ENCODE measurements around the gene RBFOX2.
"Not testable (repeated sequence)": the region's sequence is repeated elsewhere in the genome, so short reads cannot be mapped to it uniquely, and the experiment has no call there.

Gene RBFOX2

GRCh38 chr22:35719212-35719875 lies 309.3 kb downstream of the RBFOX2 start:
- H3K36me3 Mint-ChIP-seq (ENCODE audit: low read depth) = no peaks in the 10 kb centered on the region

GRCh38 chr22:35717572-35717971 lies 311.1 kb downstream of the RBFOX2 start, which contains the start of gene APOL5:
Gene APOL5, plus strand, starts transcription at chr22:35717872. Its CDS starts 0 bp downstream, at chr22:35717872.
- H3K27ac Mint-ChIP-seq = no peak within 1 kb of the TSS
- no peak within 1 kb of the TSS for H3K4me3 Mint-ChIP-seq
- H3K27me3 Mint-ChIP-seq = peaks cover 13% of the 10 kb centered on the region
- peaks cover 6% of the 10 kb centered on the region for H3K9me3 Mint-ChIP-seq
- H3K36me3 Mint-ChIP-seq (ENCODE audit: low read depth) = no peaks in the 10 kb centered on the region
- no peaks in the 10 kb centered on the region for H3K4me1 Mint-ChIP-seq (ENCODE audit: low read depth)

More at GRCh38 chr22:35719212-35719875, 309.3 kb downstream of the RBFOX2 start:
- Mint-ChIP-seq H3K27me3 (no peaks in the 10 kb centered on the region), H3K9me3 (no peaks in the 10 kb centered on the region), H3K27ac (no peak overlapping the region), H3K4me3 (no peak overlapping the region), H3K4me1 (ENCODE audit: low read depth) (no peaks in the 10 kb centered on the region)

- H3K9me3 Mint-ChIP-seq = peaks cover 7% of the 10 kb centered on the region
- peaks cover 16% of the 10 kb centered on the region for H3K27me3 Mint-ChIP-seq
- no peak overlapping the region for H3K27ac Mint-ChIP-seq
- H3K36me3 Mint-ChIP-seq (ENCODE audit: low read depth) = no peaks in the 10 kb centered on the region
- H3K4me3 Mint-ChIP-seq = no peak overlapping the region
- H3K4me1 Mint-ChIP-seq (ENCODE audit: low read depth) = no peaks in the 10 kb centered on the region
Observed at GRCh38 chr22:35712672-35713071, 316.0 kb downstream of the RBFOX2 start.

GRCh38 chr22:35711336-35711735 lies 317.3 kb downstream of the RBFOX2 start:
- H3K27ac Mint-ChIP-seq = no peak overlapping the region
- H3K4me1 Mint-ChIP-seq (ENCODE audit: low read depth) = no peaks in the 10 kb centered on the region
- H3K4me3 Mint-ChIP-seq = no peak overlapping the region
- H3K9me3 Mint-ChIP-seq = peaks cover 7% of the 10 kb centered on the region
- peaks cover 16% of the 10 kb centered on the region for H3K27me3 Mint-ChIP-seq
- H3K36me3 Mint-ChIP-seq (ENCODE audit: low read depth) = no peaks in the 10 kb centered on the region

GRCh38 chr22:35708917-35709316 lies 319.7 kb downstream of the RBFOX2 start:
- Mint-ChIP-seq H3K9me3 (peaks cover 7% of the 10 kb centered on the region), H3K4me1 (ENCODE audit: low read depth) (no peaks in the 10 kb centered on the region), H3K4me3 (no peak overlapping the region), H3K27ac (no peak overlapping the region), H3K27me3 (peaks cover 16% of the 10 kb centered on the region), H3K36me3 (ENCODE audit: low read depth) (no peaks in the 10 kb centered on the region)

GRCh38 chr22:35708453-35708852 lies 320.2 kb downstream of the RBFOX2 start:
- no peak overlapping the region for H3K4me3 Mint-ChIP-seq
- H3K4me1 Mint-ChIP-seq (ENCODE audit: low read depth) = no peaks in the 10 kb centered on the region
- H3K9me3 Mint-ChIP-seq = peaks cover 7% of the 10 kb centered on the region
- H3K36me3 Mint-ChIP-seq (ENCODE audit: low read depth) = no peaks in the 10 kb centered on the region
- peaks cover 12% of the 10 kb centered on the region for H3K27me3 Mint-ChIP-seq
- no peak overlapping the region for H3K27ac Mint-ChIP-seq

- H3K4me1 Mint-ChIP-seq (ENCODE audit: low read depth) = no peaks in the 10 kb centered on the region
- H3K36me3 Mint-ChIP-seq (ENCODE audit: low read depth) = no peaks in the 10 kb centered on the region
- H3K27ac Mint-ChIP-seq = peak overlapping the region; percentile 31
- no peaks in the 10 kb centered on the region for H3K9me3 Mint-ChIP-seq
- H3K27me3 Mint-ChIP-seq = peaks cover 3% of the 10 kb centered on the region
- H3K4me3 Mint-ChIP-seq = no peak overlapping the region
Observed at GRCh38 chr22:35705141-35705540, 323.5 kb downstream of the RBFOX2 start.

GRCh38 chr22:35703861-35704584 lies 324.6 kb downstream of the RBFOX2 start:
- no peak overlapping the region for H3K27ac Mint-ChIP-seq

GRCh38 chr22:35699852-35700251 lies 328.8 kb downstream of the RBFOX2 start:
- H3K9me3 Mint-ChIP-seq; H3K4me1 Mint-ChIP-seq (ENCODE audit: low read depth); H3K4me3 Mint-ChIP-seq; H3K27ac Mint-ChIP-seq; H3K36me3 Mint-ChIP-seq (ENCODE audit: low read depth); H3K27me3 Mint-ChIP-seq: not testable (repeated sequence)

More at GRCh38 chr22:35703861-35704584, 324.6 kb downstream of the RBFOX2 start:
- no peaks in the 10 kb centered on the region for H3K9me3 Mint-ChIP-seq
- H3K4me1 Mint-ChIP-seq (ENCODE audit: low read depth) = no peaks in the 10 kb centered on the region
- H3K27me3 Mint-ChIP-seq = no peaks in the 10 kb centered on the region
- H3K4me3 Mint-ChIP-seq = no peak overlapping the region
- H3K36me3 Mint-ChIP-seq (ENCODE audit: low read depth) = no peaks in the 10 kb centered on the region

GRCh38 chr22:35697142-35697541 lies 331.5 kb downstream of the RBFOX2 start:
- Mint-ChIP-seq H3K27ac (no peak overlapping the region), H3K4me3 (no peak overlapping the region), H3K27me3 (peaks cover 4% of the 10 kb centered on the region), H3K9me3 (no peaks in the 10 kb centered on the region), H3K36me3 (ENCODE audit: low read depth) (no peaks in the 10 kb centered on the region), H3K4me1 (ENCODE audit: low read depth) (no peaks in the 10 kb centered on the region)

GRCh38 chr22:35695202-35695601 lies 333.4 kb downstream of the RBFOX2 start:
- no peaks in the 10 kb centered on the region for H3K36me3 Mint-ChIP-seq (ENCODE audit: low read depth)
- no peak overlapping the region for H3K4me3 Mint-ChIP-seq
- H3K9me3 Mint-ChIP-seq = no peaks in the 10 kb centered on the region
- no peaks in the 10 kb centered on the region for H3K4me1 Mint-ChIP-seq (ENCODE audit: low read depth)
- peaks cover 4% of the 10 kb centered on the region for H3K27me3 Mint-ChIP-seq
- H3K27ac Mint-ChIP-seq = no peak overlapping the region

- H3K9me3 Mint-ChIP-seq = no peaks in the 10 kb centered on the region
- H3K4me1 Mint-ChIP-seq (ENCODE audit: low read depth) = no peaks in the 10 kb centered on the region
- no peaks in the 10 kb centered on the region for H3K27me3 Mint-ChIP-seq
Observed at GRCh38 chr22:35690001-35690400, 338.6 kb downstream of the RBFOX2 start.

GRCh38 chr22:35688913-35689675 lies 339.5 kb downstream of the RBFOX2 start:
- H3K36me3 Mint-ChIP-seq (ENCODE audit: low read depth) = no peaks in the 10 kb centered on the region
- H3K27ac Mint-ChIP-seq = no peak overlapping the region
- no peaks in the 10 kb centered on the region for H3K27me3 Mint-ChIP-seq
- H3K4me3 Mint-ChIP-seq = no peak overlapping the region
- H3K9me3 Mint-ChIP-seq = no peaks in the 10 kb centered on the region
- H3K4me1 Mint-ChIP-seq (ENCODE audit: low read depth) = no peaks in the 10 kb centered on the region

More at GRCh38 chr22:35690001-35690400, 338.6 kb downstream of the RBFOX2 start:
- H3K36me3 Mint-ChIP-seq (ENCODE audit: low read depth) = no peaks in the 10 kb centered on the region
- no peak overlapping the region for H3K4me3 Mint-ChIP-seq
- no peak overlapping the region for H3K27ac Mint-ChIP-seq
